Glutamatergic neuron (in vitro differentiated cells): Measurements from ENCODE around the gene ZNF316. TPM values are rescaled to one million over a fixed set of nuclear protein-coding genes. Genes with fewer than 3 reads are reported as not detected.

Experiments used
- DNase-seq: peaks from one replicate; pipeline ENCODE4 v3.0.0; 2022
- H3K27ac Mint-ChIP-seq: one replicate; pipeline ENCODE4 v1.8.0; 2020; ENCODE audit warnings: mild to moderate bottlenecking, mixed read lengths, inconsistent platforms; ENCODE audit not compliant: unreplicated experiment
- H3K27me3 Mint-ChIP-seq: one replicate; pipeline ENCODE4 v1.8.0; 2020; ENCODE audit warnings: mild to moderate bottlenecking, moderate library complexity, mixed read lengths, inconsistent platforms; ENCODE audit not compliant: unreplicated experiment
- H3K36me3 Mint-ChIP-seq: one replicate; pipeline ENCODE4 v1.8.0; 2020; ENCODE audit warnings: mild to moderate bottlenecking, mixed read lengths, inconsistent platforms; ENCODE audit not compliant: unreplicated experiment
- H3K4me1 Mint-ChIP-seq: one replicate; pipeline ENCODE4 v1.8.0; 2020; ENCODE audit warnings: mild to moderate bottlenecking, low read depth, mixed read lengths, inconsistent platforms; ENCODE audit not compliant: unreplicated experiment
- H3K4me3 Mint-ChIP-seq: one replicate; pipeline ENCODE4 v1.8.0; 2020; ENCODE audit warnings: mild to moderate bottlenecking, mixed read lengths, inconsistent platforms; ENCODE audit not compliant: unreplicated experiment
- H3K9me3 Mint-ChIP-seq: one replicate; pipeline ENCODE4 v1.8.0; 2020; ENCODE audit warnings: mild to moderate bottlenecking, moderate library complexity, mixed read lengths, inconsistent platforms; ENCODE audit not compliant: unreplicated experiment
- long read RNA-seq: library from polyadenylated mRNA; unstranded; transcript quantifications from one replicate; pipeline ENCODE4 v2.0.0, GENCODE V29; 2020; ENCODE audit not compliant: unreplicated experiment
- total RNA-seq: library from RNA; stranded (reverse); fragmentation: NEBNext Ultra II Directional; extraction: Animal tissue kit (Norgen Biotek cat#: 25700); gene quantifications from one replicate; pipeline ENCODE4 v1.2.1, GENCODE V29; 2021; ENCODE audit not compliant: unreplicated experiment
- TF ChIP-seq, protein P1 (sequence below): fragments of 200-600 bp; sonication (generic); IDR thresholded peaks from one replicate; pipeline ENCODE4 v1.5.0; 2021; ENCODE audit not compliant: partially characterized antibody, unreplicated experiment

The ZNF316 gene
- total RNA-seq, result 51.1 TPM
- long read RNA-seq, partial matches to known transcripts, result 0 of 2 reads
- long read RNA-seq, other reads (novel, unspliced or antisense), result 2 of 2 reads

DNA sequence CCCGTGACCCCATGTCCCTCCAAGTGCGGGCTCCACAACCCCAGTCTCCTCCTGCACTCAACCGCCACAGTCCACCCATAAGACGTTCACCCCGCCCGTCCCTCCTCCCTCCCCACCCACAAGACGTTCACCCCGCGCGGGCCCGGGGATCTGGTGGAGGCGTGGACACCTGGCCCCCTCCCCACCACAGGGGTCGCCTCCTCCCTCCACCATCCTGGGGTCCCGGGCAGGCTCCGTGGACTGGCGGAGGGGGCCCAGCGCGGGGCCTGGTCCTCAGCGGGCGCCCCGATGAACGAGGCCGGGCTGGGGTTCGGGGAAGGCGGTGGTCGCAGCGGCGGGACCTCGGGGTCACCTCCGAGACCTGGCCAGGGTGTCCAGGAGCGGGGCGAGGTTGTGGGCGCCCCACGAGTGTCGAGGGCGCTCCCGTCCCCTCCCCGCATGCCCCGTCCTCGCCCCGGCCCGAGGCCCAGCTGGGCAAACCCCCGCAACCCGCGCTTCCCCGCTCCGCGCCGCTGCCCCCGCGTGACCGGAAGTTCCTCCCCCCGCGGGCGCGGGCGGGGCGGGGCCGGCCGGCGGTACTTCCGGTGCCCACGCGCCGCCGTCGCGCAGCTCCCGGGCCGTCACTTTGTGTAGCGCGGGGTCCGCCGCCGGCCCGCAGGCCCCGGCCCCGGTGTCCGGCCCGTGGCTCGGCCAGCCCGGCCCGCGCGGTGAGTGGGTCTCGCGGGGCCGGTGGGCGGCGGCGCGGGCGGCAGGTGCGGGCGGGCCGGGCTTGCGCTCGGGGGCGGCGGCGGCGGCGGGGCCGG, at the start of gene ZNF316:
ZNF316 (plus strand) TSS at position 578 of the 803 bp plus-strand sequence. CDS start 5,092 bp downstream, outside the sequence.
- Mint-ChIP-seq H3K27ac (peak within 1 kb of the TSS; percentile 43), H3K4me3 (peak within 1 kb of the TSS; percentile 88), H3K4me1 (peaks cover 5% of the 10 kb centered on the region), H3K27me3 (peaks cover 15% of the 10 kb centered on the region), H3K9me3 (peaks cover 9% of the 10 kb centered on the region), H3K36me3 (no peaks in the 10 kb centered on the region)
- TF ChIP-seq, protein P1, sequence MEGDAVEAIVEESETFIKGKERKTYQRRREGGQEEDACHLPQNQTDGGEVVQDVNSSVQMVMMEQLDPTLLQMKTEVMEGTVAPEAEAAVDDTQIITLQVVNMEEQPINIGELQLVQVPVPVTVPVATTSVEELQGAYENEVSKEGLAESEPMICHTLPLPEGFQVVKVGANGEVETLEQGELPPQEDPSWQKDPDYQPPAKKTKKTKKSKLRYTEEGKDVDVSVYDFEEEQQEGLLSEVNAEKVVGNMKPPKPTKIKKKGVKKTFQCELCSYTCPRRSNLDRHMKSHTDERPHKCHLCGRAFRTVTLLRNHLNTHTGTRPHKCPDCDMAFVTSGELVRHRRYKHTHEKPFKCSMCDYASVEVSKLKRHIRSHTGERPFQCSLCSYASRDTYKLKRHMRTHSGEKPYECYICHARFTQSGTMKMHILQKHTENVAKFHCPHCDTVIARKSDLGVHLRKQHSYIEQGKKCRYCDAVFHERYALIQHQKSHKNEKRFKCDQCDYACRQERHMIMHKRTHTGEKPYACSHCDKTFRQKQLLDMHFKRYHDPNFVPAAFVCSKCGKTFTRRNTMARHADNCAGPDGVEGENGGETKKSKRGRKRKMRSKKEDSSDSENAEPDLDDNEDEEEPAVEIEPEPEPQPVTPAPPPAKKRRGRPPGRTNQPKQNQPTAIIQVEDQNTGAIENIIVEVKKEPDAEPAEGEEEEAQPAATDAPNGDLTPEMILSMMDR, result no peak
- peak; percentile 63 for DNase-seq

- Mint-ChIP-seq H3K27ac (peak overlapping the region; percentile 55), H3K9me3 (peaks cover 13% of the 10 kb centered on the region), H3K4me1 (peaks cover 8% of the 10 kb centered on the region)
Measured at GRCh38 chr7:6588566-6588965, 48.6 kb upstream of the ZNF316 start.

DNA sequence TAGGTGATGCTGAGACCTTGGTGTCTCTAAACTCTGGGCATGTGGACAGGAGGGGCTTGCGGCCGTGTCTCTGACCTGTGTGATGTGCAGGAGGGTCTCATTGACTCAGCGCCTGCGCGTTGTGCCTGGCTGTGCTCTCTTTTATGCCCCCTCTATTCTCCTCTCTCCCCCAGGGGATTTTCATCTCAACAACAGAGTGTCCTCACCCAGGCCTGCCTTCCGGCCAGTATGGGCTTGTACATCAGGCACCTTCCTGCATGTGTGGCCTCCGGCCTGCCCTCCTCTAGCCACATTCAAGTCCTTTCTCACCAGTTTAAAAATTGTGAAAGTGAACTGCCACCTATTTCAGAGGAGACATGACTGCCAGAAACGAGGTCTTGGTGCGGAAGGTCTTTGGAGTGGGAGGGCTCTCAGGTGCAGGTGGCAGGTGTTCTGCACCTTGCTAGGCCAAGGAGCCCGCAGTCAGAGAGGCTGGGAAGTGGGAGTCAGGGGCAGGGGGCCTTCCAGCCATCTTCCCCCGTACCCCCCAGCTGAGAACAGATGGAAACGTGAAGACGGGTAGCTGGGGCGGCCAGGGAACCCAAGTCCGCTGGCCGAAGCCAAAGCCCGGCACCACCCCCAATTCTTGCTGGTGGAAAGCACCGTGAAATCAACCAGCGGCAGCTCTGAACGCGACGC, 47.8 kb upstream of the ZNF316 start:
- Mint-ChIP-seq H3K4me3 (peak overlapping the region; percentile 86), H3K4me1 (peaks cover 8% of the 10 kb centered on the region), H3K36me3 (no peaks in the 10 kb centered on the region), H3K27me3 (peaks cover 3% of the 10 kb centered on the region), H3K27ac (peak overlapping the region; percentile 74), H3K9me3 (peaks cover 13% of the 10 kb centered on the region)
- TF ChIP-seq, protein P1, result no peak
- no peak for DNase-seq

More at GRCh38 chr7:6588566-6588965, 48.6 kb upstream of the ZNF316 start:
- DNase-seq, result no peak
- H3K36me3 Mint-ChIP-seq, result no peaks in the 10 kb centered on the region
- H3K27me3 Mint-ChIP-seq, result peaks cover 3% of the 10 kb centered on the region
- peak overlapping the region; percentile 86 for H3K4me3 Mint-ChIP-seq
- TF ChIP-seq, protein P1, result no peak

- Mint-ChIP-seq H3K4me3 (peak within 1 kb of the TSS; percentile 97), H3K9me3 (peaks cover 13% of the 10 kb centered on the region), H3K27ac (peak within 1 kb of the TSS; percentile 94), H3K4me1 (peaks cover 8% of the 10 kb centered on the region), H3K36me3 (no peaks in the 10 kb centered on the region), H3K27me3 (peaks cover 3% of the 10 kb centered on the region)
- TF ChIP-seq, protein P1, result peak; percentile 81
- DNase-seq, result peak; percentile 85
Measured at GRCh38 chr7:6589829-6590644, 47.1 kb upstream of the ZNF316 start, which contains the start of gene INTS15. TSS of gene INTS15 (plus strand) at chr7:6590021. CDS start at chr7:6590284, 263 bp downstream.
